GM19328 (cell line): ENCODE data around the gene TRIM27.
"Not testable (repeated sequence)": the region's sequence is repeated elsewhere in the genome, so short reads cannot be mapped to it uniquely, and the experiment has no call there.

Experiments
- ATAC-seq: cut with Tn5 transposase; IDR thresholded peaks from one replicate; pipeline ENCODE4 v1.9.1; 2021; ENCODE audit warnings: mild to moderate bottlenecking, moderate library complexity; ENCODE audit not compliant: unreplicated experiment

The TRIM27 gene

GRCh38 chr6:28943223-28943556 lies 19.4 kb upstream of the TRIM27 start:
- ATAC-seq = no peak

DNA sequence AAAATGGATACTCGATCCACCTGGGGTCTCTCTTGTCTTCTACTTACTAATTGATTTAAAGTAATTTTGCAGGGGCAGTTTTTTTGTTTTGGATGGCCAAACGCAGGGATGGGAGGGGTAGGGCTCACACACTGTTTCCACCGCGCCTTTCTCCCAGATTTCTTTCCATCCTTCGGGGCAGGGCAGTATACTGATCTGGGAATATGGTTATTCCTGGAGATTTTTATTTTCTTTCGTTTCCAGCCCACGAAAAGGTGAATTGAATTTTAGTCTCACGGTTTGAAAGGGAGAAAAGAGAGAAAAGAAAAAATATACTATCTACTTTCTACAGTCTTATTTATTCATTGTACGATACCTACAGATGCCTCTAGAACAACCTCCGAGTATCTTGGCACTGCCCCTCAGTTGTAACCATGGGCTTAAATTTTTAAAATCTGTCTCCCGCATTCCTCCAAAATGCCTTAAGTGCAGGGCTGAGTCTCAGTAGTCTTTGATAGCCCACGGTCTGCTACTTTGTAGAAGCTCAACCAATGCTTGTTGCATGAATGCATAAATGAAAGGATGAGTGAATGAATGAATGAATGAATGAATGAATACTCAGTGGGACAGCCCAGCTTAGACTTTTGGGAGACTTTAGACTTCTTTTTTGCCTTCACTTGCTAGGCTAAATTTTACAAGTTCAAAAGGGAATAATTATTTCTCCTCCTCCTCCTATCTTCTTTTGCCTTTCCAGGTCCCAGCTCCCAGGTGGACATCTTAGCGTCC lies 18.1 kb upstream of the TRIM27 start:
- no peak for ATAC-seq

GRCh38 chr6:28940858-28941683 lies 17.3 kb upstream of the TRIM27 start:
- ATAC-seq = peak; percentile 53

- no peak for ATAC-seq
Observed at GRCh38 chr6:28940294-28940857, 16.6 kb upstream of the TRIM27 start.

- ATAC-seq = no peak
Observed at GRCh38 chr6:28933069-28933468, 9.3 kb upstream of the TRIM27 start.

GRCh38 chr6:28929887-28930620 lies 6.3 kb upstream of the TRIM27 start:
- ATAC-seq = no peak

DNA sequence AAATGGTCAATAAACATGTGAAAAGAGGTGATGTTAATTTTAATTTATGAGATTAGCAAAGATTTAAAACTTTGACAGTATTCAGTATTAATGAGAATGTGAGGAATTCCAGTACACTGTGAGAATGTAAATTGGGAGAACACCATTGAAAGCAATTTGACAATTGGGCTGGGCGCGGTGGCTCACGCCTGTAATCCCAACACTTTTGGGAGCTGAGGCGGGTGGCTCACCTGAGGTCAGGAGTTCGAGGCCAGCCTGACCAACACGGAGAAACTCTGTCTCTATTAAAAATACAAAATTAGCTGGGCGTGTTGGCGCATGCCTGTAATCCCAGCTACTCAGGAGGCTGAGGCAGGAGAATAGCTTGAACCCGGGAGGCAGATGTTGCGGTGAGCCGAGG lies 5.6 kb upstream of the TRIM27 start:
- ATAC-seq = not testable (repeated sequence)

- no peak for ATAC-seq
Observed at GRCh38 chr6:28927846-28928245, 4.1 kb upstream of the TRIM27 start.

DNA sequence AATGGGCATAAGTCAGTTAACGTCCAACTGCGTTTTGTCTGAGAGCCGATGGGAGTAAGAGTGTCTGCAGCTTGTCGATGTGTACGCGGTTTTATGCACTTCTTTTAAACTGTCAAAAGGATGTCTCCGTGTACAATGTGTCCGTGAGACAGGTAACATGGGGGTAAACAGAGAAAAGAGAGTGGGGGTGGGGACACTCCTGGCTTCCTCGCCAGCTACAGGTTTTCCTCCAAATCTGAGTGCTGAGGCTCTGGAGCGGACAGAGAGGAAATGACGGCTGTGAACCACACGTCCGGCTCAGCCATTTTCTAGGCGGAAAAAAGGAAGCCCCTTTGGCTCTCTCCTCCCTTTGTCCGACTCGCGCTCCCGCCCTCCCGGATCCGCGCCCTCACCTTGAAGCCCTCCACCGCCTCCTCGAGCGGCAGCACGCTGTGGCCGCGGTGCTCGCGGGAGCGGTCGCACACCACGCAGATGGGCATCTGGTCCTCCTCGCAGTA lies 916 bp downstream of the TRIM27 start:
- peak; percentile 28 for ATAC-seq

DNA sequence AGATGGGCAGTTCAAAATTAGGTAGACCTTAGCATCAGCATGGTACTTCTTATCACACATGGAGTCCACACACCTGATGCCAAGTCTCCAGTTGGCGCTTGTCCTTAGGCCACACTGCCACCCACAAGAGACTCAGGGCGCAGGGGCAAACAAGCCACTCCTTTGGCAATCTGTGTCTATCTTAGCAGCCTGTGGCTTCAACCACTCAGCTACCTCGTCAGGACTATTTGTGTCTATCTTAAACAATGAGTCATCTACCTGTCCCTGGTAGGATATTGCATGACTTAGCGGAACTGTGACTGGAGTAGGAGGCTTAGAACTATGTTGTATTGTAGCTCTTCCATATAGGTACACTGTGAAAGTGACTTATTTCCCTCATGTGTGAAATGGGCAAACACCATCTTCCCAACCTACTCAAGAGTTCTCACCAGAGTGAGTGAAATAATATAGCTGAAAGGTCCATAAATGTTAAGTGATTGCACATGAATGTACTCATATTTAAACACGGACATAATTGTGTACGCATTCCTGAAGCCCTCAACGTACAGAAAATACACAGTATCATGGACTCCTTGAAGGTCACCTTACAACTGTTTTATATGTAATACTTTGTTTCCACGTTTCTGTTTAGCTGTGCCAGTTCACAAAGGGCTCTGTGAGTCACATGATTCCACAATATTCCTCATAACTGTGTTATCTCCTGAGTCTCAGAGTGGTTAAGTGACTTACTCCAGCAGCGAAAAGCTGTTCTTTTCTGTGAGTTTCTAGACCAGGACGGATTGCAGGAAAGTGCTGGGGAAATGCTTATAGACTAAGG lies 1.6 kb downstream of the TRIM27 start:
- no peak for ATAC-seq

GRCh38 chr6:28920281-28920680 lies 3.5 kb downstream of the TRIM27 start:
- no peak for ATAC-seq

GRCh38 chr6:28914941-28915340 lies 8.8 kb downstream of the TRIM27 start:
- ATAC-seq = no peak

DNA sequence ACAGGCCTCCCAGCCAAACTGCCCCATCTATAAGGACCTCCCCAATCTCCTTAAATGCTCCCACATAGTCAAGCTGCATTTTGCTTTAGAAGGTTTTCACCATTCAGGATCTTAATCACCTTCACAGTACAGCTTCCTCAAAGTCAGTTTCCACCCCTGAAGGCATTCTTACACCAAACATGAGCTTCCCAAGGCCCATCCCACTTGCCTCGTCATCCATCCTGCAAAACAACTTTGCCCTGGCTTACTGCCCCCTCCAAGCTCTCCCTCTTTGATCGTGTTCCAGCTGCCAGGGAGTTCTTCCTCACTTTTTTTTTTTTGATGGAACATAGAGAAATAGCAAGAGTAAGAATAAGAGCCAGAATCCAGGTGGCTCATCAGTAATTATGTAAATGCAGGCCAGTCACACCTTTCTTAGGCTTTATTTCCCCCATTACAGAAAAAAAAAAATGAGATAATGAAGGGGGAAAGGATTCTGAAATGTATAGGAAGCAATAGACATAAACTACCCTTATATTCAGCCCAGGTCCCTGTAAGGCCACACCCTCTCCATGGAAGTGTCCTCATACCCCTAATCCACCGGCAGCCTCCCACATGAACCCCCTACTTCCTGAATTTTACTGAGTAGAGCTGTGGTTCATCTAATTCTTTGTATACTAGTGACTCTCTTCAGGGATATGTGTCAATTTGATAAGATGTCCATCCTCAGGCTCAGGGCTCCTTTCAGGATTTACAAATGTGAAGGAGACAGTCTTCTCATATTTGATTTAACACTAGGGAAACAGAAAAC lies 12.7 kb downstream of the TRIM27 start:
- no peak for ATAC-seq

GRCh38 chr6:28907394-28907793 lies 16.4 kb downstream of the TRIM27 start:
- no peak for ATAC-seq

DNA sequence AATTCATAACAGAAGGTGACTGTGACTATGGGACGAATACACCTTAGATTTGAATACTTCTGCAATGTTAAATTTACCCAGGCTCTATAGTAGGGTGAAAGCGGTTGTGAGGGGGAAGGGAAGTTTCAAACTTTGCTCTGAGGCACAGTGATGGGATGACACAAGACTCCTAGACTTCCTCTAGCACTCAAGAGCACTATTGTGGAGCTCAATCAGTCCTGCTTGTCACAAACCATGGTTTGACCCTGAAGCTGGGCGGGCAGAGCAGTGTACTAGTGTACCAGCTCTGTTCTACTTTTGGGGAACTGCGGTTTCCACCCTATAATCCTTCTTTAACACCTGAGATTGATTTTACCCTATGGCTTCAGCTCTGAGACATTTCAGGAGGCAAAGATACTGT lies 17.1 kb downstream of the TRIM27 start:
- ATAC-seq = no peak

GRCh38 chr6:28903686-28904085 lies 20.1 kb downstream of the TRIM27 start:
- ATAC-seq = no peak

GRCh38 chr6:28901831-28902230 lies 22.0 kb downstream of the TRIM27 start:
- ATAC-seq = no peak

DNA sequence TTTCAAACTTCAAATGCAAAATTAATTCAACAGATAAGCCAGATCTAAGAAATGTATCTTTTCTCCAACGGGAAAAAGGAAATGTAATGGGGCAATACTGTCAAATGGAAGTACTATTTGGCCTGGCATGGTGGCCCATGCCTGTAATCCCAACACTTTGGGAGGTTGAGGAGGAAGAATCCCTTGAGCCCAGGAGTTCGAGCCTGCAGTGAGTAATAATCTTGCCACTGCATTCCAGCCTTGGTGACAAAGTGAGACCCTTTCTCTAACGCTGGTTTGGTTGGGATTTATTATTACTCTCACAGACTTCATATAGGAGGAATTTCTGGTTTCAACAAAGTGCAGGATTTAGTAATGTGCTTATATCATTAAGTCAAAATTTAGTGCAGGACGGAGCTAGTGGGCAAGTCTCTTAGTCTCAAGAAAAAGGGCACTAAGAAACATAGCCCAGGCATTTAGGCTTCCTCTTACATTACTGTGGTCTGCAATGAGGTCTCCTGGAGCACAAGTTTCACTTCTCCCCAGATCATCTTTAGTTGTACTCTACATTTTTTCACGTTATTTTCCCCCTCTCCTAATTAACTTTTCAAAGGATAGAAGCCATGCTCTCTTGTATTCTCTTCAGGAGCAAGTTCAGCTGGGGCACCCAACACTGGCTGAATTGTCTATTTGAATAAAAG lies 23.1 kb downstream of the TRIM27 start:
- no peak for ATAC-seq

GRCh38 chr6:28898710-28898965 lies 25.1 kb downstream of the TRIM27 start:
- ATAC-seq = no peak
